ENCODE results near the gene FXYD4.

The FXYD4 gene

DNA sequence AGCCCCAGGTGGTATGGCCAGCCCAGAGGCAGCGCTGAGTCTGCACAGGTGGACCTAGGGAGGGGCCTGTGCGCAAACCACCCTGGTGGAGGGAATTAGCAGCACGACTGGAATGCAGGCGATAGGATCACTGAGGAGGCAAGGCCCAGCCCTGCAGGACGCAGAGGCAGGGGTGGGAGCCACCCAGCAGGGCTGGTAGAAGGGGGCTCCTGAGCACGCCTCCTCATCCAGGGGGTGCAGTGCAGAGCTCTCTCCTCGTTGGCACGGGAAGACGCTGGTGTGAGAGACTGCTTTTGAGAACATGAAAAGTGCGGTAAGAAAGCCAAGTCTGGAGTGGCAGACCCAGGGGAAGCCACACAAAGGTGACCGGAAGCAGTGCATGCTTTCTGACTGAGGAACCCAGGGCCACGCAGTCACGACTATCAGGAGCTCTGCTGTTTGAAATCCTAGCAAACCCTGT lies 6.0 kb downstream of the FXYD4 start:
- DNase-seq (ENCODE audit: low read depth): no peak
- in situ Hi-C loops (cut with HindIII; ENCODE audit: low sequenced_read_pairs): no loop called here
- TF ChIP-seq CTCF (IDR thresholded peaks at IDR 0.05; ENCODE audit: low read depth, low read length, missing control alignments): no peak

GRCh38 chr10:43380610-43381222 lies 9.3 kb downstream of the FXYD4 start:
- TF ChIP-seq CTCF (IDR thresholded peaks at IDR 0.05; ENCODE audit: low read depth, low read length, missing control alignments): no peak
- no peak for DNase-seq (ENCODE audit: low read depth)
- in situ Hi-C loops (cut with HindIII; ENCODE audit: low sequenced_read_pairs): no loop called here
- no peak overlapping the region for H3K4me3 ChIP-seq (ENCODE audit: low read depth, low read length)

More for the DNA sequence above, 6.0 kb downstream of the FXYD4 start:
- no peak overlapping the region for H3K4me3 ChIP-seq (ENCODE audit: low read depth, low read length)

GRCh38 chr10:43383204-43383971 lies 12.0 kb downstream of the FXYD4 start:
- H3K4me3 ChIP-seq (ENCODE audit: low read depth, low read length): no peak overlapping the region
- in situ Hi-C loops (cut with HindIII; ENCODE audit: low sequenced_read_pairs): no loop called here
- no peak for DNase-seq (ENCODE audit: low read depth)
- no peak for TF ChIP-seq CTCF (IDR thresholded peaks at IDR 0.05; ENCODE audit: low read depth, low read length, missing control alignments)

- no peak overlapping the region for H3K4me3 ChIP-seq (ENCODE audit: low read depth, low read length)
- DNase-seq (ENCODE audit: low read depth): no peak
- TF ChIP-seq CTCF (IDR thresholded peaks at IDR 0.05; ENCODE audit: low read depth, low read length, missing control alignments): no peak
- in situ Hi-C loops (cut with HindIII; ENCODE audit: low sequenced_read_pairs): no loop called here
These were observed 13.1 kb downstream of the FXYD4 start for GRCh38 chr10:43384252-43385221.

GRCh38 chr10:43385412-43386004 lies 14.1 kb downstream of the FXYD4 start:
- in situ Hi-C loops (cut with HindIII; ENCODE audit: low sequenced_read_pairs): no loop called here

More at GRCh38 chr10:43385412-43386004, 14.1 kb downstream of the FXYD4 start:
- no peak overlapping the region for H3K4me3 ChIP-seq (ENCODE audit: low read depth, low read length)
- DNase-seq (ENCODE audit: low read depth): no peak
- no peak for TF ChIP-seq CTCF (IDR thresholded peaks at IDR 0.05; ENCODE audit: low read depth, low read length, missing control alignments)

Measured in astrocyte of the cerebellum (primary cell).